Thymus (tissue), 11 donors: ENCODE results near the gene GUCA2B. TPM values are rescaled to one million over a fixed set of nuclear protein-coding genes. Genes with fewer than 3 reads are reported as not detected.

Experiments
- DNase-seq, 9 donors: peaks; one replicate each; pipeline ENCODE4 v3.0.0-alpha.2; 2013; ENCODE audit warnings: low spot score in 9 of 9, low read depth in 6 of 9, missing footprints in 1 of 9
- H3K27ac ChIP-seq, 2 donors: one replicate each; pipeline ENCODE4 v1.5.1; 2013; ENCODE audit warnings: control low read depth in 1 of 2, low read depth in 1 of 2, low read length in 1 of 2, mild to moderate bottlenecking in 1 of 2, moderate library complexity in 1 of 2
- H3K27me3 ChIP-seq, 2 donors: one replicate each; pipeline ENCODE4 v1.5.1; 2013; ENCODE audit warnings: low read length in 1 of 2; ENCODE audit not compliant: control insufficient read depth in 2 of 2, insufficient read depth in 1 of 2
- H3K36me3 ChIP-seq, 2 donors: one replicate each; pipeline ENCODE4 v1.5.1; 2013; ENCODE audit warnings: low read length in 1 of 2, mild to moderate bottlenecking in 1 of 2, moderate library complexity in 1 of 2; ENCODE audit not compliant: control insufficient read depth in 2 of 2, insufficient read depth in 2 of 2
- H3K4me1 ChIP-seq, 2 donors: one replicate each; pipeline ENCODE4 v1.5.1; 2013; ENCODE audit warnings: low read length in 2 of 2; ENCODE audit not compliant: control insufficient read depth in 2 of 2, insufficient read depth in 2 of 2
- H3K4me3 ChIP-seq, 2 donors: one replicate each; pipeline ENCODE4 v1.5.1; 2013; ENCODE audit warnings: low read length in 2 of 2, control low read depth in 1 of 2, mild to moderate bottlenecking in 1 of 2
- H3K9me3 ChIP-seq, 2 donors: one replicate each; pipeline ENCODE4 v1.5.1; 2013; ENCODE audit warnings: low read length in 1 of 2, mild to moderate bottlenecking in 1 of 2; ENCODE audit not compliant: control insufficient read depth in 2 of 2, insufficient read depth in 1 of 2
- WGBS: extraction: QIAGEN DNeasy Blood & Tissue Kit; methylation state at CpG from one replicate; pipeline ENCODE4 v1.1.7; 2013; 5-methylcytosine and 5-hydroxymethylcytosine counted together
- polyA plus RNA-seq: library from polyadenylated mRNA; stranded (reverse); fragments of 200-250 nt; gene quantifications from one replicate; pipeline ENCODE4 v1.2.3, GENCODE V29; 2013
- total RNA-seq: library from RNA; stranded (reverse); fragments of 120-200 nt; gene quantifications from one replicate; pipeline ENCODE4 v1.2.4, GENCODE V29; 2013
- donor health status: healthy.

GUCA2B gene
- total and polyA plus RNA-seq, 2 donors = 0.28 to 0.84 TPM

DNA sequence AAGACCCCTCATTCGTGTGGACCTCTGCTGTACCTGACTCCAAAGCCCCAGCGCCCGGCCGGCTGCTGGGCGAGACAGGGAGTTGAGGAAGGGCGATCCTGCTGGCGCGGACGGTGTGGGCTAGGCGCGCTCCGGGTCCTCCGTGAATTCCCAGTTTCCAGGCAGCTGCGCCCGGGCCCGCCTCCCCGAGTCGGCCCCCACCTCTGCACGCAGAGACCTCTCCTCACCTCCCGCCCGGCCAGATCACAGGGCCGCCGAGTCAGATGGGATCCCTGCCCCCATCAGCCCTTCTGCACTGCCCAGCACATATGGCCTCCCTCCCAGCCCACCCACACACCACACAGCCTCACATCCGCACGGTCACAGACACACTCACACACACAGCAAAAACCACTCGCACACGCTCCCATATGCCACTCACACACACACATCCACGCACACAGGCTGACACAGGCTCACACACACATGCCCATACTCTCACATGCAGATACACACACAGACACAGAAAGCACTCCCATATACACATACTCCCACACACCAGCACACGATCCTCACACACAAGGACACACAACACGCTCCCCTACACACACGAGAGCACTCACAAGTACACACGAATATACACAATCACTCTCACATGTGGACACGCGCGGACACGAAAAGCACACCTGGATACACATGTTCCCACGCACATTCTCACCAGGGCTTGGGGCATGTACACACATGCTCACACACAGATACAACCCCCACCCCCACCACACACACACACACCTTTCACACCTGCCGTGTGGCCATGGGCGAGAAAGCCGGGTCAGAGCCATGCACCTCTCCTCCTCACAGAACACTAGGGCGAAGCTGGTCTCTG, 7.2 kb upstream of the GUCA2B start:
- 82% methylated on average over 41 of the region's 41 CpGs for WGBS
- Histone ChIP-seq H3K36me3 (no peaks in the 10 kb centered on the region), H3K27me3 (peaks cover 0 to 2% of the 10 kb centered on the region in 2 donors), H3K4me1 (peaks cover 0 to 25% of the 10 kb centered on the region in 2 donors), H3K4me3 (no peak overlapping the region), H3K27ac (no peak overlapping the region), H3K9me3 (no peaks in the 10 kb centered on the region)
- DNase-seq = no peak

DNA sequence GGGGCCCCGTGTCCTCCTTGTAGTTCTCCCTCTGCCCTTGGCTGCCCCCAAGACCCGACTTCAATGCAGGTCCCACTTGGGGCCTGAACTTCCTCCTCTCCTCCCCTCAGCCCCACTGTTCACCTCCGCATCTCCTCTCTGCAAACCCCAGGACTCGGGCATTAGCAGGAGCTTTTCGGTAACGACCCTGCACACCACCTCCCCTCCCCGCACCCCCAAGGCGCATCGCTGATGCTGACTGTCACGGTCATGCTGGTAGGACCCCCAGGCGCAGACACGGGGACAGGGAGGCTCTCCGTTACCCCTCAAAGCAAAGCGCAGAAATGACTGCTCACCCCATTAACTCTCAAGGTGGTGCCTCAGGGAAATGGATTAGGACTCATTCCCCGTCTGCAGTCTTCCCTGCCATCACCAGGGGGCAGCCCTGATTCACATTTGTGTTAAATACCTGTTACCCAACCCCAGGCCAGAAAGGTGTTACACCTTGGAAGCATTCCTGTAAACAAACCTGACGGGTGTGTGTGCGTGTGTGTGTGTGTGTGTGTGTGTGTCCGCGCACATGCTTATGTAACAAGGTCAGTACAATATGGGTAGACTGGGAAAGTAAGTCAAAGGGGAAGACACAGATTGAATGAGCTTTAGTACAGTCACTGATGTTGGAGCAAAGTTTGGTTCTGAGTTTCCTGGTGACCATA, 6.4 kb upstream of the GUCA2B start:
- no peak overlapping the region for H3K27ac ChIP-seq
- H3K36me3 ChIP-seq = no peaks in the 10 kb centered on the region
- peak in 8 of 9 donors; percentile 24 to 75 (median 56) for DNase-seq
- 45% methylated on average over 19 of the region's 19 CpGs for WGBS
- peaks cover 0 to 2% of the 10 kb centered on the region in 2 donors for H3K27me3 ChIP-seq
- peaks cover 0 to 25% of the 10 kb centered on the region in 2 donors for H3K4me1 ChIP-seq
- no peak overlapping the region for H3K4me3 ChIP-seq
- H3K9me3 ChIP-seq = no peaks in the 10 kb centered on the region

DNA sequence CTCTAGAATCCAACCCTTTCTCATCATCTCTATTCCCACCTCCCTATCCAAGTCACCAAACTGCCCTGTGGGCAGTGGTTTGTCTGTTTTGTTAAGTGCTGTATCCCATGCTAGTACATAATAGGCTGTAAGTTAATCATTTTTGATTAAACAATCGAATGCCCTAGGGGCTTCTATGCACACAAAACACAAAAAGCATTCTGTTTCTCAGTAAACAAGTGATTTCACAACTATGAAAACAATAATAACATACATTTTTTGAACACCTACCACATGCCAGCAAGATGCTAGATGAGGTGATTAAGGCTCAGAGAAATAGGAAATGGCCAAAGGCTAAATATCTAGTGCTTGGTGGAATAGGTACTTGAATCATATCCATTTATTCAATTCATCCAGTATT, 5.0 kb upstream of the GUCA2B start:
- WGBS = 91% methylated on average over 1 of the region's 1 CpG
- peaks cover 0 to 2% of the 10 kb centered on the region in 2 donors for H3K27me3 ChIP-seq
- peaks cover 0 to 22% of the 10 kb centered on the region in 2 donors for H3K4me1 ChIP-seq
- H3K9me3 ChIP-seq = no peaks in the 10 kb centered on the region
- no peak for DNase-seq
- H3K36me3 ChIP-seq = no peaks in the 10 kb centered on the region
- no peak overlapping the region for H3K27ac ChIP-seq
- no peak overlapping the region for H3K4me3 ChIP-seq

DNA sequence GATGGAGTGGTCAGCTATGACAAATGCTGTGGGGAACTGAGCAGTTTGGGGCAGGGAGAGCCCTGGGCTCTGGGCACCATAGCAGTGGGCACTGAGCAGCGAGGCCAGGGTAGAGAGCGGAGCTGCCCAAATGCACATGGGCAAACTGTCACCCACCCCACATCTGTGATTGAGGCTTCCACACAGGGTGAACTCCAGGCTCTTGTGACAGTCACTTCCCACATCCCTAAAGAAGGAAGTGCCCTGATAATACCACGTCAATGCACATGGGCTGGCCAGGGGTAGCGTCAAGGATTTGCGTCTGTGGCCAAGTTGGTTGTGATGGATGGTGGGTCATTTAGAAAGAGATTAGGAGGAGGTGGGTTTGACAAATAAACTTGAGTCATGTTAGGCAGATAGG, 2.6 kb upstream of the GUCA2B start:
- peaks cover 0 to 3% of the 10 kb centered on the region in 2 donors for H3K4me1 ChIP-seq
- H3K9me3 ChIP-seq = no peaks in the 10 kb centered on the region
- no peak overlapping the region for H3K4me3 ChIP-seq
- DNase-seq = no peak
- H3K27ac ChIP-seq = no peak overlapping the region
- H3K36me3 ChIP-seq = no peaks in the 10 kb centered on the region
- H3K27me3 ChIP-seq = peaks cover 0 to under 1% of the 10 kb centered on the region in 2 donors
- 91% methylated on average over 5 of the region's 5 CpGs for WGBS

DNA sequence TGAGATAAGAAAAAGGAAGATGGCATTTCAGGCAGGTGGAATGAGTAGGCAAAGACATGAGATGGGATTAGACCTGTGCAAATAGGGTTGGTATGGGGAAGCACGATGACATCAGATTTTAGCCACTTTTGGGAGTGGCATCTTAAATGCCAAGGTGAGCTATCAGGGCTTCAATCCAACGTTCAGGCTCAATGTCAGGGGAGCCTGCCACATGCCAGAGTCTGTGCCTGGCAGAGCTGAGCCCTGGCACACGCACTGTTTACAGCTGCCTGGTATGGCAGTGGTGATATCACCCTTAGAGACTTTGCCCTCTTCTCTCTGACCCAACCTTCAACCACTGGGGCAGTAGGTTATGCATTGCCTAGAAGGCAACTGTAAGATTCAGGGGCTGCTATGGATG, 1.1 kb upstream of the GUCA2B start:
- no peaks in the 10 kb centered on the region for H3K36me3 ChIP-seq
- no peaks in the 10 kb centered on the region for H3K27me3 ChIP-seq
- H3K4me1 ChIP-seq = no peaks in the 10 kb centered on the region
- H3K9me3 ChIP-seq = no peaks in the 10 kb centered on the region
- WGBS = 90% methylated on average over 3 of the region's 3 CpGs
- H3K4me3 ChIP-seq = no peak overlapping the region
- H3K27ac ChIP-seq = no peak overlapping the region
- DNase-seq = no peak

DNA sequence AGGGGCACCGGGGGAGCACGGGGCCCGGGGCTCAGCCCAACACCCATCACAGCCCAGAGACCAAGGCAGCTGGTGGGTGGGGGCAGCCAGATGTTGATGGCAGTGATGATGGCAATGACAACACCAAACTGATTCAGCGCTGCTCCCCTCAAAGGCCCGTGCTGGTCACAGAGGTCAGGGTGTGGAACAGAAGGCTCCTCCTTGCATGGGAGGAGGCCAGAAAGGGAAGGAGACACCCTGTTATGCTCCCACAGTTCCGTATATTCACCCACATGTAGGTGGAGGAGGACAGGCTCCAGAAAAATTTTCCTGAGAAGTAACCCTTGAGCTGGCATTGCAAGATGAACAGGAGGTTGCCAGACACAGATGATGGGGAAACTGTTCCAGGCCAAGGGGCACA, 414 bp downstream of the GUCA2B start:
- no peak for DNase-seq
- Histone ChIP-seq H3K36me3 (no peaks in the 10 kb centered on the region), H3K4me3 (no peak overlapping the region), H3K27ac (no peak overlapping the region), H3K4me1 (peaks cover 0 to 7% of the 10 kb centered on the region in 2 donors), H3K27me3 (no peaks in the 10 kb centered on the region), H3K9me3 (no peaks in the 10 kb centered on the region)
- 96% methylated on average over 6 of the region's 6 CpGs for WGBS

DNA sequence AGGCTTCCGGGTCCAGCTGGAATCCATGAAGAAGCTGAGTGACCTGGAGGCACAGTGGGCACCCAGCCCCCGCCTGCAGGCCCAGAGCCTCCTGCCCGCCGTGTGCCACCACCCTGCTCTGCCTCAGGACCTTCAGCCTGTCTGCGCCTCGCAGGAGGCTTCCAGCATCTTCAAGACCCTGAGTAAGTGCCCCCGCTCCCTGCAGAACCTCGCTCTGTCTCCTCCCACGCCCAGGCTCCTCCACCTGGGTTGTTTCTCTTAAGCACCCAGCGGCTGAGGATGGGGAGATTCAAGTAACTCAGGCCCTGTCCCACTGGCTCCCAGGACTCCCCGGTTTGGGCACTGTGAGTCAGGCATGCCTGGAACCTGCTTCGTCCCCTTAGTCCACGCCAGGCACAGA, 1.5 kb downstream of the GUCA2B start:
- H3K4me3 ChIP-seq = no peak overlapping the region
- no peaks in the 10 kb centered on the region for H3K9me3 ChIP-seq
- no peaks in the 10 kb centered on the region for H3K27me3 ChIP-seq
- H3K27ac ChIP-seq = no peak overlapping the region
- DNase-seq = no peak
- peaks cover 0 to 7% of the 10 kb centered on the region in 2 donors for H3K4me1 ChIP-seq
- 97% methylated on average over 13 of the region's 13 CpGs for WGBS
- H3K36me3 ChIP-seq = no peaks in the 10 kb centered on the region

DNA sequence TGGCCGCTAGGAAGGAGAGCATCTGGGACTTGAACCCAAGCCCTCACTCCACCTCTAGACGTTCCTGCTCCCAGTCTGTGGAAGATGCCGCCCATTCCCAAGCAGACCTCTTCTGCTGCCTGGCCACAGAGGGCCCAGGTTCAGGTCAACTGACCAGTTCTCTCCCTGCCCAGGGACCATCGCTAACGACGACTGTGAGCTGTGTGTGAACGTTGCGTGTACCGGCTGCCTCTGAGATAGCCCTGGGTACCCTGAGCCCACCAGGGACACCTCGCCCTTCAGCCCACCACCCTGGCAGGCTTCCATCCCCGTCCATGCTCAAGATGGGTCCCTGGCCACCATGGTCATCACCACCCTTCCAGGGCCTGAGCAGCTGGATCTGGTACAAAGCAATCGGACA, 2.2 kb downstream of the GUCA2B start:
- no peak for DNase-seq
- Histone ChIP-seq H3K27me3 (no peaks in the 10 kb centered on the region), H3K4me1 (peaks cover 0 to 7% of the 10 kb centered on the region in 2 donors), H3K27ac (no peak overlapping the region), H3K36me3 (no peaks in the 10 kb centered on the region), H3K9me3 (no peaks in the 10 kb centered on the region), H3K4me3 (no peak overlapping the region)
- 99% methylated on average over 12 of the region's 12 CpGs for WGBS

DNA sequence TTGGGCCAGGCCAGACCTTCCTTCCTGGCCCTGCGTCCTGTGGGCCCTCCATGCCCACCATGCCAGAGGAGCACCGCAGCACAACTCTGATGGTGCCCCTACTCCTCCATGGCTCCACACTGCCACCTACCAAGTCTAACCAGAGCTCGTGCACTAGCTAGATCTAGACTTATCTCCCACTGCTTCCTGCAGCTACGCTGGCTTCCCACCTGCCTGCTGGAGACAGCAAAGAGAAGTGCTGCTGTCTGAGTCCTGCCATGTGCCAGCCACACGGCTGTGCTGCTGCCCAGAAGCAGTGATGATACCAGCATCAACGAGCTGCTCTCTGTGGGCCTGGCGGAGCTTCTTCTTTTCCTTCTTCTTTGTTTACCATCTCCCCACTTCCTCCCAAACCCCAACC, 4.5 kb downstream of the GUCA2B start:
- peaks cover 0 to 7% of the 10 kb centered on the region in 2 donors for H3K4me1 ChIP-seq
- H3K36me3 ChIP-seq = no peaks in the 10 kb centered on the region
- H3K27me3 ChIP-seq = no peaks in the 10 kb centered on the region
- no peaks in the 10 kb centered on the region for H3K9me3 ChIP-seq
- no peak overlapping the region for H3K27ac ChIP-seq
- 30% methylated on average over 7 of the region's 7 CpGs for WGBS
- peak in 4 of 9 donors; percentile 16 to 56 (median 34) for DNase-seq
- H3K4me3 ChIP-seq = no peak overlapping the region
